ENCODE data around the gene DGKD.

DNA sequence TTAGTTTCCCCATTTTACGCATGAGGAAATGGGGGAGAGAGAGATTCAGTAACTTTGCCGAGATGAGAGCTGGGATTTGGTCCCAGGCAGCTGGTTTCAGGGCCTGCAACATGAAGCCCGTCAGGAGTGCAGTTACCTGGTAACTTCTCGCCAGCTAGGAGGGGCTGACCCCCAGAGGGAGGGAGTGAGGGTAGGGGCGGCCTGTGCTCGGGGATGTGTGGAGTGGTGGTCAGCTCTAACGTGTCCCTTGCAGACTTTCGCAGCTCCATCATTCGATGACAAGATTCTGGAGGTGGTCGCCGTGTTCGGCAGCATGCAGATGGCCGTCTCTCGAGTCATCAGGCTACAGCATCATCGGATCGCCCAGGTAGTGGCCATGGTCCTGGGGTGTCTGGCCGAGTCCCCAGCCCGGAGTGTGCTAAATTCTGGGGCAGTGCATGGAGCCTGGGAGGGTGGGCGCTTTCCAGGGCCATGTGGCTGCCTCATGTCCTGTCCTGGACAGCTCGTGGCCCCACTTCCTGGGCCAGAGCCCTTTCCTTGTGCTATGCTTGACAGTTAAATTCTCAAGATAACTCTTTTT lies 103.8 kb downstream of the DGKD start:
- no peak for TF ChIP-seq CTCF (IDR thresholded peaks at IDR 0.05)
- TF ChIP-seq POLR2AphosphoS5 (IDR thresholded peaks at IDR 0.05), result no peak

Measured in suprapubic skin (tissue), 3 donors.